HG03060 (cell line): ENCODE data around the gene LAMB1.
"Not testable (repeated sequence)": the region's sequence is repeated elsewhere in the genome, so short reads cannot be mapped to it uniquely, and the experiment has no call there.

Source experiments
- ATAC-seq: cut with Tn5 transposase; IDR thresholded peaks from one replicate; pipeline ENCODE4 v1.9.1; 2021; ENCODE audit warnings: low read depth, moderate number of reproducible peaks; ENCODE audit not compliant: unreplicated experiment

LAMB1 gene

GRCh38 chr7:107889992-107890391 lies 113.0 kb downstream of the LAMB1 start:
- ATAC-seq: no peak

GRCh38 chr7:107887827-107888226 lies 115.1 kb downstream of the LAMB1 start:
- not testable (repeated sequence) for ATAC-seq

GRCh38 chr7:107884066-107884818 lies 118.7 kb downstream of the LAMB1 start:
- ATAC-seq: no peak

GRCh38 chr7:107882766-107883165 lies 120.2 kb downstream of the LAMB1 start:
- ATAC-seq: no peak

- ATAC-seq: peak; percentile 70
Measured at GRCh38 chr7:107879400-107880035, 123.4 kb downstream of the LAMB1 start.

GRCh38 chr7:107878636-107879035 lies 124.3 kb downstream of the LAMB1 start:
- ATAC-seq: no peak

- ATAC-seq: no peak
Measured at GRCh38 chr7:107877731-107878382, 125.1 kb downstream of the LAMB1 start.

- ATAC-seq: no peak
Measured at GRCh38 chr7:107876916-107877315, 126.0 kb downstream of the LAMB1 start.

GRCh38 chr7:107874605-107875446 lies 128.1 kb downstream of the LAMB1 start:
- no peak for ATAC-seq

GRCh38 chr7:107874111-107874510 lies 128.8 kb downstream of the LAMB1 start:
- ATAC-seq: no peak
